Measurements from ENCODE around the gene CALML4. TPM values are rescaled to one million over a fixed set of nuclear protein-coding genes. Genes with fewer than 3 reads are reported as not detected.

CALML4 gene
- total RNA-seq, 2 experiments from 2014 or later, result 1.5 to 2.0 TPM

DNA sequence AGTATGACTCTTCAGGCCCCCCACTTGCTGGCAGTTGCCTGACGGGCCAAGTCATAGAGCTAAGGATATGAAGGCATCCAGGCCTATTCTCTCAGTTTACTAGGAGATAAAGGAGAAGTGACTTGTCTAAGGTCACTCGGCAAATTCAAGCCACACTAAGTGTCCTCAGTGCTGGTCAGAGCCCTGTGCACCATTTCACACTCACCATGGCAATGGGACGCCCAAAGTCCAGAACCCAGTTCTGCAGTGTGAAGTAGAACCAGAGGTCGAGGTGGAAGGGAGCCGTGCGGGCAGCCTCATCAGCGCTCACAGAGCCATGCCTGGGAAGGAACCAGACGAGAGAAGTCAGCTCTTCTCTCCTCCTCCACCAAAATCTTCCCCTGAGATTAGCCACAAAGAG lies 13.2 kb upstream of the CALML4 start:
- H3K27me3 Mint-ChIP-seq, result no peaks in the 10 kb centered on the region
- intact Hi-C loops (cut with DNase I, micrococcal nuclease), result no loop called here
- H3K27ac Mint-ChIP-seq, result no peak overlapping the region
- H3K36me3 Mint-ChIP-seq (ENCODE audit: low read depth), result peaks cover 3% of the 10 kb centered on the region
- no peaks in the 10 kb centered on the region for H3K9me3 ChIP-seq (ENCODE audit: control insufficient read depth in 1 of 2, insufficient read depth in 1 of 2, low read length in 2 of 2)
- no peaks in the 10 kb centered on the region for H3K4me1 Mint-ChIP-seq (ENCODE audit: low read depth)
- POLR2A ChIA-PET, result no interaction called here
- no peaks in the 10 kb centered on the region for H3K4me1 ChIP-seq (ENCODE audit: insufficient read depth, low read length)
- DNase-seq (no peak), ATAC-seq (ENCODE audit: poor library complexity) (no peak)
- H3K27ac ChIP-seq (ENCODE audit: low read depth in 1 of 2, low read length in 2 of 2), result no peak overlapping the region
- CTCF ChIA-PET, result no interaction called here
- no peak for TF ChIP-seq CTCF (IDR thresholded peaks at IDR 0.05)
- H3K27me3 ChIP-seq (ENCODE audit: control insufficient read depth in 1 of 2, insufficient read depth in 2 of 2, low read length in 2 of 2), result no peaks in the 10 kb centered on the region
- peaks cover 7% of the 10 kb centered on the region for H3K36me3 ChIP-seq (ENCODE audit: insufficient read depth, low read length)
- no peak overlapping the region for H3K4me3 Mint-ChIP-seq
- H3K9me3 Mint-ChIP-seq, result no peaks in the 10 kb centered on the region
- no peak overlapping the region for H3K4me3 ChIP-seq (ENCODE audit: low read length)

DNA sequence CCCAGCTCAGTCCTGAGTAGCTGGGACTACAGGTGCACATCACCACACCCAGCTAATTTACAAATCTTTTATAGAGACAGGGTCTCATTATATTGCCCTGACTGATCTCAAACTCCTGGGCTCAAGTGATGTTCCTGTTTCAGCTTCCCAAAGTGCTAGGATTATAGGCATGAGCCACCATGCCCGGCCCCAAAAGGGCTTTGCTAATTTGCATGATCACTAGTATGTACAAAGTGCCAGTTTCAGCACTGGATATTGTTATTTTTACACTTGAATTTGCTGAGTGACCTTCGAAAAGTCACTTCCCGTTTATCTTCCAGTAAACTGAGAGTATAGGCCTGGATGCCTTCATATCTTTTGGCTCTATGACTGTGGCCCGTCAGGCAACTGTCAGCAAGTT lies 12.2 kb upstream of the CALML4 start:
- DNase-seq (no peak), ATAC-seq (ENCODE audit: poor library complexity) (no peak)
- no peaks in the 10 kb centered on the region for H3K27me3 Mint-ChIP-seq
- Histone ChIP-seq H3K9me3 (ENCODE audit: control insufficient read depth in 1 of 2, insufficient read depth in 1 of 2, low read length in 2 of 2) (no peaks in the 10 kb centered on the region), H3K27ac (ENCODE audit: low read depth in 1 of 2, low read length in 2 of 2) (no peak overlapping the region), H3K27me3 (ENCODE audit: control insufficient read depth in 1 of 2, insufficient read depth in 2 of 2, low read length in 2 of 2) (no peaks in the 10 kb centered on the region), H3K4me1 (ENCODE audit: insufficient read depth, low read length) (no peaks in the 10 kb centered on the region), H3K36me3 (ENCODE audit: insufficient read depth, low read length) (peaks cover 7% of the 10 kb centered on the region), H3K4me3 (ENCODE audit: low read length) (no peak overlapping the region)
- H3K4me3 Mint-ChIP-seq, result no peak overlapping the region
- intact Hi-C loops (cut with DNase I, micrococcal nuclease), result no loop called here
- no peaks in the 10 kb centered on the region for H3K9me3 Mint-ChIP-seq
- H3K4me1 Mint-ChIP-seq (ENCODE audit: low read depth), result no peaks in the 10 kb centered on the region
- CTCF ChIA-PET, result no interaction called here
- H3K27ac Mint-ChIP-seq, result no peak overlapping the region
- H3K36me3 Mint-ChIP-seq (ENCODE audit: low read depth), result peaks cover 3% of the 10 kb centered on the region
- POLR2A ChIA-PET, result no interaction called here
- TF ChIP-seq CTCF (IDR thresholded peaks at IDR 0.05), result no peak

DNA sequence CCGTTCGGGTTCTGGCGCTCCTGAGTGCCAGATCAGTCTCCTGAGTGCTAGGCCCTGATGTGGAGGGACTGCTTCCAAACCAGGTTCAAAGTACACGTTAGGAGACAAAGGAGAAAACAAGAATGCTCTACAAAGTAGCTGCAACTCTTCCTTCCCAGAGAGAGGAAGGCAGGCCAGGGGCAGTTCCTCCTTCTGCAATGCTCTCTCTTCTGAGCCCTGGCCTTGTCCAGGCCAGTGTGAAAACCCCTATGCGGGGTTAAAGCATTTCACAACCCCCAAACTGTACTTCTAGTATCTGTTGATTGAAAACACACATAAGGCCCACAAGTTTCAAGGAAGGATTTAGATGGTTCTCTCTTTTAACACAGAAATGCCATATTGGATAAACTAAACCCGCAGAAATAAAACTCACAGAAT lies 9.7 kb upstream of the CALML4 start:
- H3K27ac ChIP-seq (ENCODE audit: low read depth in 1 of 2, low read length in 2 of 2), result no peak overlapping the region
- intact Hi-C loops (cut with DNase I, micrococcal nuclease), result no loop called here

More for the DNA sequence above, 9.7 kb upstream of the CALML4 start:
- Mint-ChIP-seq H3K4me3 (no peak overlapping the region), H3K27ac (no peak overlapping the region), H3K36me3 (ENCODE audit: low read depth) (peaks cover 3% of the 10 kb centered on the region), H3K4me1 (ENCODE audit: low read depth) (peaks cover 2% of the 10 kb centered on the region), H3K9me3 (no peaks in the 10 kb centered on the region), H3K27me3 (no peaks in the 10 kb centered on the region)
- DNase-seq, result no peak
- Histone ChIP-seq H3K36me3 (ENCODE audit: insufficient read depth, low read length) (peaks cover 11% of the 10 kb centered on the region), H3K4me1 (ENCODE audit: insufficient read depth, low read length) (peaks cover 13% of the 10 kb centered on the region), H3K9me3 (ENCODE audit: control insufficient read depth in 1 of 2, insufficient read depth in 1 of 2, low read length in 2 of 2) (no peaks in the 10 kb centered on the region), H3K4me3 (ENCODE audit: low read length) (no peak overlapping the region), H3K27me3 (ENCODE audit: control insufficient read depth in 1 of 2, insufficient read depth in 2 of 2, low read length in 2 of 2) (no peaks in the 10 kb centered on the region)
- ChIA-PET CTCF (no interaction called here), POLR2A (no interaction called here)
- ATAC-seq (ENCODE audit: poor library complexity), result no peak
- no peak for TF ChIP-seq CTCF (IDR thresholded peaks at IDR 0.05)
